Panc1 (cell line): ENCODE data around the gene RNU11. TPM values are rescaled to one million over a fixed set of nuclear protein-coding genes. Genes with fewer than 3 reads are reported as not detected.

Source experiments
- total RNA-seq: library from RNA; stranded (reverse); gene quantifications from one replicate; pipeline ENCODE4 v1.2.1, GENCODE V29; 2021; ENCODE audit not compliant: unreplicated experiment

Gene RNU11
- total RNA-seq, 1 experiment from 2014 or later, result not detected

Other genes starting within 250 kb of the RNU11 start
- 61.2 TPM for gene RCC1, start 142.6 kb upstream of the RNU11 start, total RNA-seq
- gene TRNAU1AP, start 95.5 kb upstream of the RNU11 start, total RNA-seq, result 39.1 TPM
- 4.2 TPM for gene RAB42, start 56.3 kb upstream of the RNU11 start, total RNA-seq
- 33.9 TPM for gene TAF12, start 5.5 kb upstream of the RNU11 start, total RNA-seq
- 13.8 TPM for gene GMEB1, start 20.2 kb downstream of the RNU11 start, total RNA-seq
- gene YTHDF2, start 88.3 kb downstream of the RNU11 start, total RNA-seq, result 97.3 TPM
- gene OPRD1, start 163.6 kb downstream of the RNU11 start, total RNA-seq, result 5.4 TPM